CD4-positive, alpha-beta T cell treated with Interleukin-15 for 1 hour (primary cell): ENCODE measurements around the gene DENND4A.
"Not testable (repeated sequence)": the region's sequence is repeated elsewhere in the genome, so short reads cannot be mapped to it uniquely, and the experiment has no call there.

ENCODE experiments used
- DNase-seq: peaks from one replicate; pipeline ENCODE4 v3.0.0-alpha.2; 2020

Gene DENND4A

GRCh38 chr15:65787260-65787659 lies 4.8 kb downstream of the DENND4A start:
- DNase-seq: no peak

- no peak for DNase-seq
Observed at GRCh38 chr15:65785151-65785550, 6.9 kb downstream of the DENND4A start.

GRCh38 chr15:65783872-65784271 lies 8.2 kb downstream of the DENND4A start:
- no peak for DNase-seq

GRCh38 chr15:65782096-65782495 lies 10.0 kb downstream of the DENND4A start:
- no peak for DNase-seq

- not testable (repeated sequence) for DNase-seq
Observed at GRCh38 chr15:65778701-65779100, 13.4 kb downstream of the DENND4A start.

- no peak for DNase-seq
Observed at GRCh38 chr15:65778269-65778668, 13.8 kb downstream of the DENND4A start.

- DNase-seq: no peak
Observed at GRCh38 chr15:65777843-65778242, 14.2 kb downstream of the DENND4A start.

GRCh38 chr15:65777053-65777452 lies 15.0 kb downstream of the DENND4A start:
- no peak for DNase-seq

GRCh38 chr15:65773386-65774111 lies 18.5 kb downstream of the DENND4A start:
- DNase-seq: no peak

GRCh38 chr15:65772930-65773329 lies 19.2 kb downstream of the DENND4A start:
- DNase-seq: no peak

- DNase-seq: no peak
Observed at GRCh38 chr15:65771870-65772269, 20.2 kb downstream of the DENND4A start.

GRCh38 chr15:65769482-65769881 lies 22.6 kb downstream of the DENND4A start:
- no peak for DNase-seq

GRCh38 chr15:65767895-65768294 lies 24.2 kb downstream of the DENND4A start:
- DNase-seq: no peak

- DNase-seq: no peak
Observed at GRCh38 chr15:65767264-65767595, 24.9 kb downstream of the DENND4A start.

GRCh38 chr15:65766422-65767263 lies 25.4 kb downstream of the DENND4A start:
- no peak for DNase-seq

GRCh38 chr15:65765106-65765505 lies 27.0 kb downstream of the DENND4A start:
- no peak for DNase-seq

GRCh38 chr15:65762914-65763787 lies 28.9 kb downstream of the DENND4A start:
- DNase-seq: no peak

- no peak for DNase-seq
Observed at GRCh38 chr15:65762399-65762798, 29.7 kb downstream of the DENND4A start.

- DNase-seq: no peak
Observed at GRCh38 chr15:65761210-65761926, 30.7 kb downstream of the DENND4A start.

GRCh38 chr15:65759441-65759840 lies 32.7 kb downstream of the DENND4A start:
- DNase-seq: no peak

- DNase-seq: no peak
Observed at GRCh38 chr15:65758242-65758641, 33.9 kb downstream of the DENND4A start.

- DNase-seq: no peak
Observed at GRCh38 chr15:65757256-65757655, 34.8 kb downstream of the DENND4A start.
